Melanocyte of skin (primary cell): ENCODE results near the gene OR5B21. TPM values are rescaled to one million over a fixed set of nuclear protein-coding genes. Genes with fewer than 3 reads are reported as not detected.

ENCODE experiments used
- total RNA-seq, 2 donors: library from RNA; depleted of rRNA; stranded (reverse); fragments of >200 nt; gene quantifications; 2 replicates each; pipeline ENCODE4 v1.2.3, GENCODE V29; 2012

Gene OR5B21
- total RNA-seq = not detected

GRCh38 chr11:58508005-58508404, at the start of gene OR5B21:
TSS of gene OR5B21 (minus strand) at chr11:58508105. CDS start at chr11:58508105, 0 bp downstream.

Other genes starting within 250 kb of the OR5B21 start
- not detected for gene OR10W1, start 239.8 kb downstream of the OR5B21 start, total RNA-seq
- gene OR5B17, start 149.0 kb downstream of the OR5B21 start, total RNA-seq = not detected
- not detected for gene OR5B3, start 101.2 kb downstream of the OR5B21 start, total RNA-seq
- gene OR5B2, start 80.0 kb downstream of the OR5B21 start, total RNA-seq = not detected
- gene OR5B12, start 65.9 kb downstream of the OR5B21 start, total RNA-seq = not detected
- 10 to 100 TPM; 11.7 to 13.3 TPM for gene LPXN, start 67.8 kb upstream of the OR5B21 start, total RNA-seq
- gene ZFP91, start 71.0 kb upstream of the OR5B21 start, total RNA-seq = 10 to 100 TPM; 55.4 to 68.6 TPM
- 1 to 10 TPM; 2.1 to 3.7 TPM for gene CNTF, start 114.6 kb upstream of the OR5B21 start, total RNA-seq
- gene GLYAT, start 223.8 kb upstream of the OR5B21 start, total RNA-seq = not detected